ENCODE data around the gene PRPF6.

PRPF6 gene

GRCh38 chr20:64074184-64074789, 93.4 kb downstream of the PRPF6 start:
- no peak for DNase-seq (ENCODE audit: low read depth in 2 of 2, low spot score in 1 of 2)

- DNase-seq (ENCODE audit: low read depth in 2 of 2, low spot score in 1 of 2): no peak
These were observed 94.0 kb downstream of the PRPF6 start for GRCh38 chr20:64074963-64075362.

- no peak for DNase-seq (ENCODE audit: low read depth in 2 of 2, low spot score in 1 of 2)
These were observed 94.6 kb downstream of the PRPF6 start for GRCh38 chr20:64075556-64075955.

GRCh38 chr20:64076061-64076997, 95.4 kb downstream of the PRPF6 start:
- DNase-seq (ENCODE audit: low read depth in 2 of 2, low spot score in 1 of 2): no peak

GRCh38 chr20:64077094-64077493, 96.2 kb downstream of the PRPF6 start:
- no peak for DNase-seq (ENCODE audit: low read depth in 2 of 2, low spot score in 1 of 2)

GRCh38 chr20:64077541-64077875, 96.6 kb downstream of the PRPF6 start:
- no peak for DNase-seq (ENCODE audit: low read depth in 2 of 2, low spot score in 1 of 2)

GRCh38 chr20:64077876-64078551, 97.1 kb downstream of the PRPF6 start:
- DNase-seq (ENCODE audit: low read depth in 2 of 2, low spot score in 1 of 2): no peak

GRCh38 chr20:64078934-64079272, 98.0 kb downstream of the PRPF6 start:
- no peak for DNase-seq (ENCODE audit: low read depth in 2 of 2, low spot score in 1 of 2)

- DNase-seq (ENCODE audit: low read depth in 2 of 2, low spot score in 1 of 2): peak in 1 of 2 donors; percentile 48
These were observed 98.5 kb downstream of the PRPF6 start, which contains the start of gene RGS19 for GRCh38 chr20:64079273-64080012. Gene RGS19, minus strand, starts transcription at chr20:64079518. Its CDS starts 2,632 bp downstream, at chr20:64076886.

GRCh38 chr20:64080013-64080812, 99.3 kb downstream of the PRPF6 start, which contains the start of gene OPRL1:
Gene OPRL1, plus strand, starts transcription at chr20:64080082. Its CDS starts 12,639 bp downstream, at chr20:64092721.
- no peak for DNase-seq (ENCODE audit: low read depth in 2 of 2, low spot score in 1 of 2)

- DNase-seq (ENCODE audit: low read depth in 2 of 2, low spot score in 1 of 2): no peak
These were observed 100.1 kb downstream of the PRPF6 start for GRCh38 chr20:64080813-64081623.

GRCh38 chr20:64081624-64081964, 100.7 kb downstream of the PRPF6 start:
- no peak for DNase-seq (ENCODE audit: low read depth in 2 of 2, low spot score in 1 of 2)

GRCh38 chr20:64082126-64082731, 101.3 kb downstream of the PRPF6 start:
- DNase-seq (ENCODE audit: low read depth in 2 of 2, low spot score in 1 of 2): no peak
